ENCODE measurements around the gene PROS1. TPM values are rescaled to one million over a fixed set of nuclear protein-coding genes. Genes with fewer than 3 reads are reported as not detected.

The PROS1 gene
- total RNA-seq, 1 donor from 2014 or later, result 24.5 TPM

DNA sequence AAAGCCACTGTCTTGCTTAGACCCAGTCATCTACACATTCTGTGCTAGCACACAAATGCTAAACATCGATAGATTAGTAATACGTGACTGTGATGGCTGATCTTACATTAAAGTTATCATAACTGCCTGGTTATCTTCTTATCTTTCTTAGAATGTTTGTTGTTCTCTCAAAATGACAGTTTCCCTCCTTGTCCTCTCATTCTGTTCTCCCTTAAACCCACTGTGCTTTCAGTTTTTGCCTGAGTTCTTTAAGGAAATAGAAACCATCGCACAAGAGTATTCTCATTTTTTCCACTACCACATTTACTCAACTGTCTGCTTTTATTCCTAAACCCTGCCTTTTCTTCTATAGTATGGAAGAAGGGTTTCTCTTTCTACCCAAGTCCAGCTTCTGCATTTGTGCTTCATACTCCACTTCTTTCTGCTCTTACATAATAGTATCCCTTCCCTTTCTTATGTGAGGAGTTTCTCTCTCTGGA, 37.6 kb upstream of the PROS1 start:
- TF ChIP-seq, protein P1, sequence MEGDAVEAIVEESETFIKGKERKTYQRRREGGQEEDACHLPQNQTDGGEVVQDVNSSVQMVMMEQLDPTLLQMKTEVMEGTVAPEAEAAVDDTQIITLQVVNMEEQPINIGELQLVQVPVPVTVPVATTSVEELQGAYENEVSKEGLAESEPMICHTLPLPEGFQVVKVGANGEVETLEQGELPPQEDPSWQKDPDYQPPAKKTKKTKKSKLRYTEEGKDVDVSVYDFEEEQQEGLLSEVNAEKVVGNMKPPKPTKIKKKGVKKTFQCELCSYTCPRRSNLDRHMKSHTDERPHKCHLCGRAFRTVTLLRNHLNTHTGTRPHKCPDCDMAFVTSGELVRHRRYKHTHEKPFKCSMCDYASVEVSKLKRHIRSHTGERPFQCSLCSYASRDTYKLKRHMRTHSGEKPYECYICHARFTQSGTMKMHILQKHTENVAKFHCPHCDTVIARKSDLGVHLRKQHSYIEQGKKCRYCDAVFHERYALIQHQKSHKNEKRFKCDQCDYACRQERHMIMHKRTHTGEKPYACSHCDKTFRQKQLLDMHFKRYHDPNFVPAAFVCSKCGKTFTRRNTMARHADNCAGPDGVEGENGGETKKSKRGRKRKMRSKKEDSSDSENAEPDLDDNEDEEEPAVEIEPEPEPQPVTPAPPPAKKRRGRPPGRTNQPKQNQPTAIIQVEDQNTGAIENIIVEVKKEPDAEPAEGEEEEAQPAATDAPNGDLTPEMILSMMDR (IDR thresholded peaks at IDR 0.05), result no peak
- Mint-ChIP-seq H3K36me3 (ENCODE audit: low read depth) (no peaks in the 10 kb centered on the region), H3K9me3 (ENCODE audit: low read depth) (no peaks in the 10 kb centered on the region), H3K4me1 (ENCODE audit: low read depth) (peaks cover 2% of the 10 kb centered on the region), H3K4me3 (ENCODE audit: unreplicated experiment) (no peak overlapping the region), H3K27ac (ENCODE audit: unreplicated experiment) (no peak overlapping the region), H3K27me3 (ENCODE audit: low read depth) (no peaks in the 10 kb centered on the region)
- no peak for DNase-seq (ENCODE audit: low spot score)

GRCh38 chr3:94009608-94010007, 35.9 kb upstream of the PROS1 start:
- TF ChIP-seq, protein P1 (IDR thresholded peaks at IDR 0.05), result no peak
- Mint-ChIP-seq H3K9me3 (ENCODE audit: low read depth) (no peaks in the 10 kb centered on the region), H3K27me3 (ENCODE audit: low read depth) (no peaks in the 10 kb centered on the region), H3K4me3 (ENCODE audit: unreplicated experiment) (no peak overlapping the region), H3K4me1 (ENCODE audit: low read depth) (peaks cover 4% of the 10 kb centered on the region), H3K36me3 (ENCODE audit: low read depth) (no peaks in the 10 kb centered on the region), H3K27ac (ENCODE audit: unreplicated experiment) (no peak overlapping the region)
- DNase-seq (ENCODE audit: low spot score), result no peak

DNA sequence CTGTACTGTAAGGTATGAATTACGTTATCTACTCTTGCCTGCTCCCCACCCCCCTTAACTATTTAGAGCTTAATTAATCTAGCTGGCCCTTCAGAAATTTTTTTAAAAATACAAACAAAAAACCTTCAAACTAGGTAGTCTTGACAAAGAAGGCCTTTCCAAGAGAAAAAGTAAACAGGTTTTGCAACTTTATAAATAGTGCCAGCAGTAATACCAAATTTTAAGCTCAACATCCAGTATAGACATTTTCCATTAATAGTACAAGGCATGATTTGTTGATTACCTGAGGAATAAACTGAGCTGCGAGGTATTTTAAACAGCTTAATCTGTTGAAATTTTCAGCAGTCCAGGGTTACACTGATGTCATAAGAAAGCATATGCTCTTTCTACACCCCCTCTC, 34.6 kb upstream of the PROS1 start:
- DNase-seq (ENCODE audit: low spot score), result no peak
- Mint-ChIP-seq H3K27ac (ENCODE audit: unreplicated experiment) (no peak overlapping the region), H3K9me3 (ENCODE audit: low read depth) (no peaks in the 10 kb centered on the region), H3K4me1 (ENCODE audit: low read depth) (peaks cover 9% of the 10 kb centered on the region), H3K27me3 (ENCODE audit: low read depth) (no peaks in the 10 kb centered on the region), H3K4me3 (ENCODE audit: unreplicated experiment) (no peak overlapping the region), H3K36me3 (ENCODE audit: low read depth) (no peaks in the 10 kb centered on the region)
- TF ChIP-seq, protein P1 (IDR thresholded peaks at IDR 0.05), result no peak

DNA sequence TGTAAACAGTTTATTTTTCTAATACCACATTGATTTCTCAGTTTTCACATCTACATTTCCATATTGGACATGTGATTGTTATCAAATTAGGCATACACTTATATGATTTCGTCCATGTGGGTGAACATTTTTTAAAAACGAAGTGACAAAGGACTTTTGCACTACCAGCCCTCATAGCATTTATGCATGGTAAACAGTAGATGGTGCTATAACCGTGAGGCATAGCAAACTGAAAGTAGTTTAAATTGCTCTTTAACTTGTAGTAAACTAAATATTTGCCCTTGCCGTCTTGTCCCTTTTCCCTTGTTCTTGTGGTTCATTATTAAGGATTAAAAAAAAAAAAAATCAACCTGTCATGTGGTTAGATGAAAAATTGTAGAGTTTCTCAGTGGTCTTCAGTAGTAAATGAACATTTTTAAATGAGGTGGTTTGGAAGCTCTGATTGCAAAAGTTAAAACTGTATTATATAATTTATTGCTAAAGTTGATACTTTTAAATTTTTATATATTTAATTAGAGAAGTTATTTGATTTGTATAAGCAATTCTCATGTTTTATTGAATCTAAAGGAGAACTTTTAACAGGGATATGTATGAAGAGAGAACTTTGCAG, 30.7 kb upstream of the PROS1 start:
- Mint-ChIP-seq H3K27me3 (ENCODE audit: low read depth) (no peaks in the 10 kb centered on the region), H3K27ac (ENCODE audit: unreplicated experiment) (peak overlapping the region; percentile 42), H3K4me1 (ENCODE audit: low read depth) (peaks cover 14% of the 10 kb centered on the region), H3K36me3 (ENCODE audit: low read depth) (no peaks in the 10 kb centered on the region), H3K9me3 (ENCODE audit: low read depth) (no peaks in the 10 kb centered on the region), H3K4me3 (ENCODE audit: unreplicated experiment) (peak overlapping the region; percentile 64)
- TF ChIP-seq, protein P1 (IDR thresholded peaks at IDR 0.05), result peak; percentile 95
- no peak for DNase-seq (ENCODE audit: low spot score)

DNA sequence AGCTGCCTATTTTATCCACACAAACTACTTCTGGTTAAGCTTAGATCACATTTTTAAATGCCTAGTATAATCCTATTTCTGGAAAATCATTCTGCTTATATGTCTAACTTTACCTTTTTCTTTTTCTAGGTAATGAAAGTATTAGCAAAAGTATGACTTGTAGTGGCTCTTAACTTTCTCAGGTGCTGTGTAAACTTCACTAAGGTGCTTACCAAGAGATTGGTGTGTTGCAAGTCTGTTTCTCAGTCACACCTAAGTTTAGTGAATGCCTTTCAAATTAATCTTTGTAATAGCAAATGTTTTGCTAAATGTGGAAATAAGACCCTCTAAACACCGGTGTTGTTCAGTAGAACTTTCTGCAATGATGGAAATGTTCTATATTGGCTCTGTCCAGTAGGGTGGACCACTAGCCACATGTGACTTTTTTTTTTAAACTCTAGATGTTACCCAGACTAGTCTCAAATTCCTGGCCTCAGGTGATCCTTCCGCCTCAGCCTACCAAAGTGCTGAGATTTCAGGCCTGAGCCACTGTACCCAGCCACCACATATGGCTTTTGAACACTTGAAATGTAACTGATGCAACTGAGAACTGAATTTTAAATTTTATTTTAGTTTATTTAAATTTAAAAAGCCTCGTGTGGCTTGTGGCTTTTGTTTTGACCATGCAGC, 28.3 kb upstream of the PROS1 start:
- Mint-ChIP-seq H3K9me3 (ENCODE audit: low read depth) (no peaks in the 10 kb centered on the region), H3K27ac (ENCODE audit: unreplicated experiment) (no peak overlapping the region), H3K4me3 (ENCODE audit: unreplicated experiment) (no peak overlapping the region), H3K36me3 (ENCODE audit: low read depth) (no peaks in the 10 kb centered on the region), H3K27me3 (ENCODE audit: low read depth) (no peaks in the 10 kb centered on the region), H3K4me1 (ENCODE audit: low read depth) (peaks cover 14% of the 10 kb centered on the region)
- no peak for DNase-seq (ENCODE audit: low spot score)
- TF ChIP-seq, protein P1 (IDR thresholded peaks at IDR 0.05), result no peak
